Activated CD4-positive, alpha-beta T cell treated with anti-CD3 and anti-CD28 coated beads for 36 hours (primary cell): ENCODE measurements around the gene EHBP1. TPM values are rescaled to one million over a fixed set of nuclear protein-coding genes. Genes with fewer than 3 reads are reported as not detected.
"Not testable (repeated sequence)": the region's sequence is repeated elsewhere in the genome, so short reads cannot be mapped to it uniquely, and the experiment has no call there.

Experiments
- ATAC-seq: fragments of 200-7000 bp; cut with Tn5 transposase; one replicate; pipeline ENCODE4 v1.10.0; 2021; ENCODE audit warnings: mild to moderate bottlenecking, moderate library complexity
- CTCF ChIA-PET: fragments of 350-600 bp; sonication (Branson Sonifier 250); formaldehyde crosslinking; loops from one replicate; lab custom pipeline; 2021; ENCODE audit warnings: antibody characterized with exemption; lab: Charles Lee
- POLR2A ChIA-PET: fragments of 350-600 bp; sonication (Branson Sonifier 250); formaldehyde crosslinking; loops from one replicate; lab custom pipeline; 2021; ENCODE audit warnings: antibody characterized with exemption, inconsistent platforms; lab: Charles Lee
- DNase-seq: peaks from one replicate; pipeline ENCODE4 v3.0.0-alpha.2; 2020
- H3K27ac Mint-ChIP-seq: one replicate; pipeline ENCODE4 v1.8.0; 2021; ENCODE audit warnings: mixed read lengths
- H3K27me3 Mint-ChIP-seq: one replicate; pipeline ENCODE4 v1.8.0; 2021; ENCODE audit warnings: mixed read lengths
- H3K36me3 Mint-ChIP-seq: one replicate; pipeline ENCODE4 v1.8.0; 2021; ENCODE audit warnings: low read depth, mixed read lengths
- H3K4me1 Mint-ChIP-seq: one replicate; pipeline ENCODE4 v1.8.0; 2021; ENCODE audit warnings: mixed read lengths
- H3K4me3 Mint-ChIP-seq: one replicate; pipeline ENCODE4 v1.8.0; 2021; ENCODE audit warnings: mild to moderate bottlenecking, moderate library complexity, mixed read lengths
- H3K9me3 Mint-ChIP-seq: one replicate; pipeline ENCODE4 v1.8.0; 2021; ENCODE audit warnings: low read depth, mixed read lengths
- intact Hi-C, 2 experiments: fragments of 100-400 bp; cut with DNase I in 1 of 2; cut with micrococcal nuclease in 1 of 2; formaldehyde crosslinking; loops; one replicate each; pipeline versions ENCODE4 v1.14.2 to v1.15.1; 2022 to 2024; cut with DNase I, micrococcal nuclease
- total RNA-seq, 2 experiments: library from RNA; stranded (reverse); gene quantifications; one replicate each; pipeline ENCODE4 v1.2.3, GENCODE V29; 2021

EHBP1 gene
- total RNA-seq, 2 experiments from 2014 or later: 27.3 to 28.5 TPM

- H3K4me1 Mint-ChIP-seq: peaks cover 17% of the 10 kb centered on the region
- no peak overlapping the region for H3K27ac Mint-ChIP-seq
- no peak for ATAC-seq
- H3K9me3 Mint-ChIP-seq: no peaks in the 10 kb centered on the region
- POLR2A ChIA-PET: no interaction called here
- no peak for DNase-seq
- intact Hi-C loops: no loop called here
- no peaks in the 10 kb centered on the region for H3K27me3 Mint-ChIP-seq
- no peak overlapping the region for H3K4me3 Mint-ChIP-seq
- no peaks in the 10 kb centered on the region for H3K36me3 Mint-ChIP-seq
- CTCF ChIA-PET: no interaction called here
Observed at GRCh38 chr2:62738981-62739936, 33.7 kb downstream of the EHBP1 start.

GRCh38 chr2:62740221-62740620, 34.7 kb downstream of the EHBP1 start:
- intact Hi-C loops: no loop called here
- no peak for DNase-seq
- no peak overlapping the region for H3K4me3 Mint-ChIP-seq
- CTCF ChIA-PET: interaction anchor here (0.6 to 0.8 kb wide), 2 partner anchors 10 to 71 kb away, joined by 3 read pairs; no protein-coding TSS in a partner anchor
- H3K27me3 Mint-ChIP-seq: no peaks in the 10 kb centered on the region
- H3K4me1 Mint-ChIP-seq: peaks cover 17% of the 10 kb centered on the region
- H3K27ac Mint-ChIP-seq: no peak overlapping the region
- no peaks in the 10 kb centered on the region for H3K9me3 Mint-ChIP-seq
- POLR2A ChIA-PET: no interaction called here
- H3K36me3 Mint-ChIP-seq: no peaks in the 10 kb centered on the region
- no peak for ATAC-seq

- H3K4me3 Mint-ChIP-seq: no peak overlapping the region
- ChIA-PET POLR2A (no interaction called here), CTCF (interaction anchor here (0.8 kb wide), 1 partner anchor 11 kb away, joined by 3 read pairs; no protein-coding TSS in a partner anchor)
- no peaks in the 10 kb centered on the region for H3K27me3 Mint-ChIP-seq
- no peaks in the 10 kb centered on the region for H3K36me3 Mint-ChIP-seq
- DNase-seq (no peak), ATAC-seq (no peak)
- H3K27ac Mint-ChIP-seq: no peak overlapping the region
- H3K9me3 Mint-ChIP-seq: no peaks in the 10 kb centered on the region
- peaks cover 17% of the 10 kb centered on the region for H3K4me1 Mint-ChIP-seq
- intact Hi-C loops: no loop called here
Observed at GRCh38 chr2:62741127-62741526, 35.6 kb downstream of the EHBP1 start.

DNA sequence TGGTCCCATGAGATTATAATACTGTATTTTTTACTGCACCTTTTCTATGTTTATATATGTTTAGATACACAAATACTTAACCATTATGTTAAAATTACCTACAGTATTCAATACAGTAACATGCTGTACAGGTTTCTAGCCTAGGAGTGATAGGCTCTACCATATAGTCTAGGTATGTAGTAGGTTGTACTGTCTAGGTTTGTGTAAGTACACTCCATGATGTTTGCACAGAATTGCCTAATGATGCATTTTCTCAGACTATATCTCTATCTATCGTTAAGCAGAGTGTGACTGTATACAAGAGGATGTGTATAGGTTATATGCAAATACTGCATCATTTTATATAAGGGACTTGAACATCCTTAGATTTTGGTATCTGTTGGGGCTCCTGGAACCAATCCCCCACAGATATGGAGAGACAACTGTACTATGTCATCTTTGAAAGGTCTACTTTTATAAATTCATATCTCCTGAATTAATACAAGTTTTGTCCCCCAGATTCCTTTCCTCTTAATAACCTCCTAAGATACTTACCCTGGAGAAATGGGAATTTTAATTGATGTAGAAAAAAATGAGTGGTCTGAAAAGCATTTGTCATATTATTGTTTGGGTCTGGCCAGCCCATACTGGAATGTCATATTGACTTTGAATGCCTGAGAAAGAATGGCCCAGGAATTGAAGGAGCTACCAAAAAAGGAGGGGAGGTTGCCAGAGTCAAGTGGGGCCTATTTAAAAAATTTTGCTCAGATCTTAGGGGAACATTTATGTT, 36.6 kb downstream of the EHBP1 start:
- DNase-seq (no peak), ATAC-seq (no peak)
- Mint-ChIP-seq H3K27me3 (no peaks in the 10 kb centered on the region), H3K4me1 (peaks cover 17% of the 10 kb centered on the region), H3K9me3 (no peaks in the 10 kb centered on the region), H3K36me3 (peaks cover 3% of the 10 kb centered on the region), H3K4me3 (no peak overlapping the region), H3K27ac (no peak overlapping the region)
- ChIA-PET POLR2A (no interaction called here), CTCF (interaction anchor here (0.9 kb wide), 1 partner anchor 26 kb away, joined by 3 read pairs; no protein-coding TSS in a partner anchor)
- intact Hi-C loops: no loop called here

DNA sequence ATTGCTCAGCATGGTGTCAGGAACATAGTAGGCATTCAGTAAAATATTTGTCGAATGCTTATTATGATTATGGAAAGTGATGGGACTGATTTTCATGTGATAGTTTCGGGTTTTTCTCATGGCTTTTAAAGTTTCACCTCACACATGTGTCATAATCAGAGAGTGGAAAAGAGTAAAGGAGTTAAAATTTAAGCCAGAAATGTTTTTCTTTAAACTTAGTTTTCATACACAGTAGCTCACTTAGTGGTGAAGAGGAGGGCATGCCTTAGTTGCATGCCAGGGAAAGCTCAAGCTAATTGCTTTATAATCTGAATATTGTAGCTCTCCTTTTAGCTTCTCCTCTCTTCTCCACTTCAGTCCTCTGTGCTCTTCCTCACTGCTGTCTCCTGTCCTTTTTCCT, 38.0 kb downstream of the EHBP1 start:
- Mint-ChIP-seq H3K27me3 (no peaks in the 10 kb centered on the region), H3K4me3 (no peak overlapping the region), H3K36me3 (peaks cover 7% of the 10 kb centered on the region), H3K27ac (no peak overlapping the region), H3K4me1 (peaks cover 12% of the 10 kb centered on the region), H3K9me3 (no peaks in the 10 kb centered on the region)
- DNase-seq: no peak
- ChIA-PET POLR2A (interaction anchor here (0.6 kb wide), 1 partner anchor 58 kb away, joined by 3 read pairs; no protein-coding TSS in a partner anchor), CTCF (no interaction called here)
- no peak for ATAC-seq
- intact Hi-C loops: no loop called here

- POLR2A ChIA-PET: no interaction called here
- no peak overlapping the region for H3K27ac Mint-ChIP-seq
- DNase-seq: no peak
- peaks cover 13% of the 10 kb centered on the region for H3K36me3 Mint-ChIP-seq
- intact Hi-C loops: no loop called here
- CTCF ChIA-PET: no interaction called here
- peaks cover 1% of the 10 kb centered on the region for H3K9me3 Mint-ChIP-seq
- H3K4me1 Mint-ChIP-seq: peaks cover 6% of the 10 kb centered on the region
- H3K4me3 Mint-ChIP-seq: no peak overlapping the region
- no peaks in the 10 kb centered on the region for H3K27me3 Mint-ChIP-seq
- no peak for ATAC-seq
Observed at GRCh38 chr2:62744603-62745002, 39.1 kb downstream of the EHBP1 start.

DNA sequence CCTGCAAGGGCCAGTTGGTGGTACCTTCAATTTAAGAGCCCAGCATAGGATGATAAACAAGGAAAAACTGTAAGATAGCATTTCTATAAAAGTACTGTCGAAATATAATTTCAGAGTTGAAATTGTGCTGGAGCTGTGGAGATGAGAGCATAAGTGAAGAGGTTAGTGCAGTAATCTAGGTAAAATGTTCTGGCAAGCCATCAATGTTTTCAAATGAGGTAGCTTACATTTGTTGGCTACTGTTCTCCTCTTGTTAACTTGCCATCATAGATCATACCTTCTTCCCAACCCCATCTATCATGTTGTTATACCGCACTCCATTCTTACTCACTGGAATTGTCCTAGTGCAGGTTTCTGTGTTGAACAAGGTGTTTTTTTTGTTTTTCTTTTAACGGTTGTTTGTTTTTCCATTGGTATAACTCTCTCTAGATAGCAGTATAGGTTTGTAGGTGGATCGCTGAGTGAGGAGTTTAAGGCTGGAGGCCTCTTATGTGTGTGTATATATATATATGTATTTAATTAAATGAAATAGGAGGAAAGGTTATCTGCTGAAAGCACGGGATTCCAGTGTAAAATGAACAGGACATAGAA, 40.5 kb downstream of the EHBP1 start:
- H3K9me3 Mint-ChIP-seq: peaks cover 4% of the 10 kb centered on the region
- CTCF ChIA-PET: no interaction called here
- ATAC-seq: no peak

DNA sequence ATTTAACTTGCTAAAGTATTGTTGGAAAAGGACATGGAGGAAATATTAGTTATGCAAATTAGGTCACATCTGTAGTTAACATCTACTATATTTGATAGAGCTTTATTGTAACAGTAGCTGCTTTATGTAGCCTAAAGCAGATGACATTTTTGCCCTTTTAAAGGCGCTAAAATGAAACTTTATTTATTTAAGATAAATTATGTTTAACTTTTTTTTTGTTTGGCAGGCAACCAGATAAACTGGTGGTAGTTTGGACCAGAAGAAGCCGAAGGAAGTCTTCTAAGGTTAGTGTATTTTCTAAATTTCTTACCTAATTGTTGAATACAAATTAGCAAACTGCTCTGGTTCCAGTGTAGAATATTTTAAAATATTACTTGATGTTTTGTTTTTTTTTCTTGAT, 41.7 kb downstream of the EHBP1 start:
- no peak for ATAC-seq
- POLR2A ChIA-PET: no interaction called here

More for the DNA sequence above, 40.5 kb downstream of the EHBP1 start:
- H3K36me3 Mint-ChIP-seq: peaks cover 25% of the 10 kb centered on the region
- no peak overlapping the region for H3K4me3 Mint-ChIP-seq
- peaks cover 6% of the 10 kb centered on the region for H3K4me1 Mint-ChIP-seq
- no peak overlapping the region for H3K27ac Mint-ChIP-seq
- intact Hi-C loops: no loop called here
- no peaks in the 10 kb centered on the region for H3K27me3 Mint-ChIP-seq
- DNase-seq: no peak
- POLR2A ChIA-PET: no interaction called here

DNA sequence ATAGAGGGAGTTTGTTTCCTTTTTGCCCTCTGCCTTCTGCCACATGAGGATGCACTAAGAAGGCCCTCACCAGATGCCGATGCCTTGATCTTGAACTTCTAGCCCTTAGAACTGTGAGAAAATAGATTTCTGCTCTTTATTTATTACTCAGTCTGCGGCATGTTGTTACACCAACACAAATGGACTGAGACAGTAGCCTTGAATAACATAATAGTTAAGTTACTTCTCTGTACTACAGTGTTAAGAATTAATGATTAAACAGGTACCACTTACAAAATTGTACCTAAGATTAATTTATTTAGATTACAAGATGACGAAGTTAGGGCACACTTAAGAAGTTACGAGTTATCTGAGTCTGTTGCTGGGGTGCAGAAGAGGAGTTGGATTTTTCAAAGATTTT, 42.4 kb downstream of the EHBP1 start:
- H3K9me3 Mint-ChIP-seq: peaks cover 11% of the 10 kb centered on the region
- intact Hi-C loops: no loop called here
- DNase-seq: no peak
- H3K36me3 Mint-ChIP-seq: peaks cover 36% of the 10 kb centered on the region
- POLR2A ChIA-PET: no interaction called here
- peaks cover 4% of the 10 kb centered on the region for H3K4me1 Mint-ChIP-seq
- no peak overlapping the region for H3K27ac Mint-ChIP-seq
- CTCF ChIA-PET: no interaction called here
- no peaks in the 10 kb centered on the region for H3K27me3 Mint-ChIP-seq
- no peak for ATAC-seq
- no peak overlapping the region for H3K4me3 Mint-ChIP-seq

More for the DNA sequence above, 41.7 kb downstream of the EHBP1 start:
- Mint-ChIP-seq H3K4me3 (no peak overlapping the region), H3K9me3 (peaks cover 9% of the 10 kb centered on the region), H3K4me1 (peaks cover 6% of the 10 kb centered on the region), H3K27ac (no peak overlapping the region), H3K36me3 (peaks cover 34% of the 10 kb centered on the region), H3K27me3 (no peaks in the 10 kb centered on the region)
- intact Hi-C loops: no loop called here
- no peak for DNase-seq
- CTCF ChIA-PET: interaction anchor here (1.2 kb wide), 1 partner anchor 9 kb away, joined by 3 read pairs; no protein-coding TSS in a partner anchor

GRCh38 chr2:62749111-62749510, 43.6 kb downstream of the EHBP1 start:
- CTCF ChIA-PET, DNase-seq, H3K4me1 Mint-ChIP-seq, POLR2A ChIA-PET, ATAC-seq, H3K4me3 Mint-ChIP-seq, intact Hi-C loops, H3K27ac Mint-ChIP-seq, H3K27me3 Mint-ChIP-seq: not testable (repeated sequence)
- Mint-ChIP-seq H3K36me3 (peaks cover 44% of the 10 kb centered on the region), H3K9me3 (peaks cover 11% of the 10 kb centered on the region)

GRCh38 chr2:62757029-62757428, 51.5 kb downstream of the EHBP1 start:
- Mint-ChIP-seq H3K27ac (no peak overlapping the region), H3K4me3 (no peak overlapping the region), H3K9me3 (peaks cover 5% of the 10 kb centered on the region), H3K36me3 (peaks cover 17% of the 10 kb centered on the region), H3K27me3 (no peaks in the 10 kb centered on the region), H3K4me1 (no peaks in the 10 kb centered on the region)
- POLR2A ChIA-PET: no interaction called here
- DNase-seq: no peak
- ATAC-seq: no peak
- intact Hi-C loops: no loop called here
- CTCF ChIA-PET: no interaction called here
